ENCODE measurements around the gene SPINT2. TPM values are rescaled to one million over a fixed set of nuclear protein-coding genes. Genes with fewer than 3 reads are reported as not detected.
"Not testable (repeated sequence)": the region's sequence is repeated elsewhere in the genome, so short reads cannot be mapped to it uniquely, and the experiment has no call there.

The SPINT2 gene
- polyA plus RNA-seq, 2 of the 4 experiments (the other 2 are of a cell fraction): 291 to 343 TPM

- no peak for TF ChIP-seq SREBF2 (IDR thresholded peaks at IDR 0.05)
- TF ChIP-seq MYC (IDR thresholded peaks at IDR 0.05; ENCODE audit: borderline replicate concordance, low read length): peak; percentile 58; the same call in 1 of the 2 replicates
- peak; percentile 42 for TF ChIP-seq CTCF (IDR thresholded peaks at IDR 0.05)
- no peak for TF ChIP-seq HDAC2 (IDR thresholded peaks at IDR 0.05)
- no peak for TF ChIP-seq NFE2L2 (conservative IDR thresholded peaks at IDR 0.05; ENCODE audit: low read length)
These were observed 40.1 kb upstream of the SPINT2 start, which contains the start of gene DPF1 (continued) for GRCh38 chr19:38224014-38224862.

DNA sequence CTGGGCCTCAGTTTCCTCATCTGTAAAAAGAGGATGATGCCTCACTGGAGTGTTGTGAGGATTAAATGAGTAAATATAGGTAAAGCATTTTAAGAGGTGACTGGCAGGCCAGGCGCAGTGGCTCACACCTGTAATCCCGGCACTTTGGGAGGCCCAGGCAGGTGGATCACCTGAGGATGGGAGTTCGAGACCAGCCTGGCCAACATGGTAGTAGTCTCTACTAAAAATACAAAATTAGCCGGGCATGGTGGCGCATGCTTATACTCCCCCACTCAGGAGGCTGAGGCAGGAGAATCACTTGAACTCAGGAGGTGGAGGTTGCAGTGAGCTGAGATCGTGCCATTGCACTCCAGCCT lies 39.5 kb upstream of the SPINT2 start:
- DNase-seq (ENCODE audit: low read depth in 1 of 2, low spot score in 1 of 2); H3K9me3 ChIP-seq; ATAC-seq; FAIRE-seq: not testable (repeated sequence)
- Histone ChIP-seq H3K4me2 (peak overlapping the region; percentile 80), H3K4me3 (peak overlapping the region; percentile 48), H3K4me1 (peaks cover 25% of the 10 kb centered on the region), H3K27ac (peak overlapping the region in 1 of 2 experiments; percentile 80; a peak in 3 of 6 replicates)
- ChIA-PET POLR2A (interaction anchor here (0.5 to 1.4 kb wide), 3 partner anchors 12 to 322 kb away, joined by 3 to 4 read pairs (median 3); partner anchors contain the start of gene PSMD8), CTCF (interaction anchor here (0.6 to 4.1 kb wide), 22 partner anchors 9 to 330 kb away, joined by 3 to 98 read pairs (median 6); partner anchors contain the start of genes CATSPERG, FAM98C and WDR87)
- WGBS (ENCODE audit: missing lambda C conversion rate): 68% methylated on average over 6 of the region's 6 CpGs

- no peak overlapping the region for H3K27ac ChIP-seq
- peaks cover 25% of the 10 kb centered on the region for H3K4me1 ChIP-seq
- ATAC-seq (no peak), FAIRE-seq (no peak), DNase-seq (ENCODE audit: low read depth in 1 of 2, low spot score in 1 of 2) (no peak)
- peak overlapping the region; percentile 100 for H3K4me2 ChIP-seq
- POLR2A ChIA-PET: interaction anchor here (1.4 kb wide), 1 partner anchor 147 kb away, joined by 4 read pairs; the partner anchor contains the start of gene PSMD8
- 62% methylated on average over 11 of the region's 11 CpGs for WGBS (ENCODE audit: missing lambda C conversion rate)
- 0 out of 2 replicates have a peak, but pooled peaks have one; percentile 43 for TF ChIP-seq RCOR1 (IDR thresholded peaks at IDR 0.05; ENCODE audit: low read depth, low read length)
- no peak for TF ChIP-seq FOSL2 (IDR thresholded peaks at IDR 0.05)
- no peak for TF ChIP-seq FOSL2 (CRISPR knock-in tag; IDR thresholded peaks at IDR 0.05)
- TF ChIP-seq KDM1A (IDR thresholded peaks at IDR 0.05; ENCODE audit: low read depth): peak; percentile 76
- no peak for TF ChIP-seq ZSCAN20 (CRISPR knock-in tag; IDR thresholded peaks at IDR 0.05)
- TF ChIP-seq ESRRA (IDR thresholded peaks at IDR 0.05; ENCODE audit: borderline replicate concordance, low read length): 0 out of 2 replicates have a peak, but pooled peaks have one; percentile 36
- CTCF ChIA-PET: interaction anchor here (0.5 to 9.8 kb wide), 31 partner anchors 8 to 326 kb away, joined by 3 to 187 read pairs (median 4); partner anchors contain the start of genes CATSPERG, PPP1R14A, SIPA1L3 and WDR87
- no peaks in the 10 kb centered on the region for H3K9me3 ChIP-seq
- H3K4me3 ChIP-seq: no peak overlapping the region
These were observed 36.9 kb upstream of the SPINT2 start for GRCh38 chr19:38227287-38228004.

- TF ChIP-seq ATOH8 (CRISPR knock-in tag; IDR thresholded peaks at IDR 0.05; ENCODE audit: low read depth) (no peak), NFE2L2 (conservative IDR thresholded peaks at IDR 0.05; ENCODE audit: low read length) (no peak), FOSL2 (IDR thresholded peaks at IDR 0.05) (no peak), FOSL2 (CRISPR knock-in tag; IDR thresholded peaks at IDR 0.05) (no peak), SREBF2 (IDR thresholded peaks at IDR 0.05) (no peak), ZC3H11A (IDR thresholded peaks at IDR 0.05) (no peak), NR3C1 (IDR thresholded peaks at IDR 0.05) (no peak), FOSB (CRISPR knock-in tag; IDR thresholded peaks at IDR 0.05) (no peak), HEYL (CRISPR knock-in tag; IDR thresholded peaks at IDR 0.05) (no peak), MAFK (IDR thresholded peaks at IDR 0.05; ENCODE audit: partially characterized antibody) (no peak), KDM1A (IDR thresholded peaks at IDR 0.05; ENCODE audit: low read depth) (no peak), JUNB (IDR thresholded peaks at IDR 0.05) (no peak), EHF (CRISPR knock-in tag; IDR thresholded peaks at IDR 0.05) (no peak), ZFP36 (IDR thresholded peaks at IDR 0.05; ENCODE audit: borderline replicate concordance, partially characterized antibody) (no peak), BHLHE40 (IDR thresholded peaks at IDR 0.05; ENCODE audit: low read depth, low read length) (no peak), PHF8 (IDR thresholded peaks at IDR 0.05; ENCODE audit: borderline replicate concordance, low read depth) (no peak)
- TF ChIP-seq, protein P1, sequence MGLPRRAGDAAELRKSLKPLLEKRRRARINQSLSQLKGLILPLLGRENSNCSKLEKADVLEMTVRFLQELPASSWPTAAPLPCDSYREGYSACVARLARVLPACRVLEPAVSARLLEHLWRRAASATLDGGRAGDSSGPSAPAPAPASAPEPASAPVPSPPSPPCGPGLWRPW (IDR thresholded peaks at IDR 0.05): no peak
- TF ChIP-seq, protein P2, sequence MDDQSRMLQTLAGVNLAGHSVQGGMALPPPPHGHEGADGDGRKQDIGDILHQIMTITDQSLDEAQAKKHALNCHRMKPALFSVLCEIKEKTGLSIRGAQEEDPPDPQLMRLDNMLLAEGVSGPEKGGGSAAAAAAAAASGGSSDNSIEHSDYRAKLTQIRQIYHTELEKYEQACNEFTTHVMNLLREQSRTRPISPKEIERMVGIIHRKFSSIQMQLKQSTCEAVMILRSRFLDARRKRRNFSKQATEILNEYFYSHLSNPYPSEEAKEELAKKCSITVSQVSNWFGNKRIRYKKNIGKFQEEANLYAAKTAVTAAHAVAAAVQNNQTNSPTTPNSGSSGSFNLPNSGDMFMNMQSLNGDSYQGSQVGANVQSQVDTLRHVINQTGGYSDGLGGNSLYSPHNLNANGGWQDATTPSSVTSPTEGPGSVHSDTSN (IDR thresholded peaks at IDR 0.05): no peak
- TF ChIP-seq, protein P3, sequence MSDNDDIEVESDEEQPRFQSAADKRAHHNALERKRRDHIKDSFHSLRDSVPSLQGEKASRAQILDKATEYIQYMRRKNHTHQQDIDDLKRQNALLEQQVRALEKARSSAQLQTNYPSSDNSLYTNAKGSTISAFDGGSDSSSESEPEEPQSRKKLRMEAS (IDR thresholded peaks at IDR 0.05): no peak
- DNase-seq (ENCODE audit: low read depth in 1 of 2, low spot score in 1 of 2) (no peak), FAIRE-seq (no peak), ATAC-seq (no peak)
- peak overlapping the region; percentile 100 for H3K4me2 ChIP-seq
- H3K4me3 ChIP-seq: peak overlapping the region; percentile 52
- H3K9me3 ChIP-seq: no peaks in the 10 kb centered on the region
- ChIA-PET CTCF (interaction anchor here (0.5 to 9.8 kb wide), 13 partner anchors 12 to 326 kb away, joined by 3 to 187 read pairs (median 7); partner anchors contain the start of genes PPP1R14A, SIPA1L3 and WDR87), POLR2A (interaction anchor here (1.4 kb wide), 1 partner anchor 146 kb away, joined by 4 read pairs; the partner anchor contains the start of gene PSMD8)
- peak overlapping the region in 1 of 2 experiments; percentile 67; a peak in 3 of 6 replicates for H3K27ac ChIP-seq
- H3K4me1 ChIP-seq: peaks cover 25% of the 10 kb centered on the region
- 52% methylated on average over 11 of the region's 16 CpGs for WGBS (ENCODE audit: missing lambda C conversion rate)
These were observed 36.4 kb upstream of the SPINT2 start for GRCh38 chr19:38228005-38228377.
